H9 (cell line): ENCODE data around the gene CLEC10A. TPM values are rescaled to one million over a fixed set of nuclear protein-coding genes. Genes with fewer than 3 reads are reported as not detected.

ENCODE experiments used
- DNase-seq: peaks from one replicate; pipeline ENCODE4 v3.0.0-alpha.2; 2017
- H2AFZ ChIP-seq: one replicate; pipeline ENCODE4 v1.6.1; 2013; ENCODE audit warnings: mild to moderate bottlenecking, low read length, control low read depth, moderate library complexity
- H2AK5ac ChIP-seq: 2 replicates; pipeline ENCODE4 v1.6.1; 2013; ENCODE audit warnings: low read length, control low read depth, mixed read lengths; ENCODE audit not compliant: insufficient read length
- H2BK120ac ChIP-seq: one replicate; pipeline ENCODE4 v1.6.1; 2013; ENCODE audit warnings: low read depth, mild to moderate bottlenecking, low read length, control low read depth, inconsistent platforms; ENCODE audit not compliant: poor library complexity, severe bottlenecking
- H2BK12ac ChIP-seq: 2 replicates; pipeline ENCODE4 v1.6.1; 2013; ENCODE audit warnings: low read length, control low read depth, mixed read lengths, low read depth; ENCODE audit not compliant: insufficient read length
- H2BK15ac ChIP-seq: 2 replicates; pipeline ENCODE4 v1.6.1; 2013; ENCODE audit warnings: low read depth, low read length, control low read depth
- H2BK20ac ChIP-seq: one replicate; pipeline ENCODE4 v1.6.1; 2013; ENCODE audit warnings: low read depth, mild to moderate bottlenecking, low read length, control low read depth, inconsistent platforms; ENCODE audit not compliant: poor library complexity, severe bottlenecking
- H2BK5ac ChIP-seq: 2 replicates; pipeline ENCODE4 v1.6.1; 2013; ENCODE audit warnings: low read length, control low read depth, mixed read lengths; ENCODE audit not compliant: insufficient read length
- H3K14ac ChIP-seq: 2 replicates; pipeline ENCODE4 v1.6.1; 2013; ENCODE audit warnings: low read length, control low read depth; ENCODE audit not compliant: insufficient read depth
- H3K18ac ChIP-seq: 2 replicates; pipeline ENCODE4 v1.6.1; 2013; ENCODE audit warnings: low read depth, mild to moderate bottlenecking, mixed read lengths, low read length, control low read depth; ENCODE audit not compliant: insufficient read length
- H3K23ac ChIP-seq: 2 replicates; pipeline ENCODE4 v1.6.1; 2013; ENCODE audit warnings: low read length, control low read depth, mixed read lengths, low read depth; ENCODE audit not compliant: insufficient read length
- H3K23me2 ChIP-seq: 2 replicates; pipeline ENCODE4 v1.6.1; 2013; ENCODE audit warnings: low read depth, mild to moderate bottlenecking, mixed read lengths, low read length, control low read depth; ENCODE audit not compliant: insufficient read length, poor library complexity, severe bottlenecking
- H3K27ac ChIP-seq: 2 replicates; pipeline ENCODE4 v1.5.1; 2013; ENCODE audit warnings: low read length, control low read depth, mixed read lengths, low read depth; ENCODE audit not compliant: insufficient read length
- H3K27me3 ChIP-seq: 2 replicates; pipeline ENCODE4 v1.6.1; 2013; ENCODE audit warnings: low read length, control low read depth, inconsistent platforms; ENCODE audit not compliant: insufficient read depth
- H3K4ac ChIP-seq: 2 replicates; pipeline ENCODE4 v1.6.1; 2013; ENCODE audit warnings: low read depth, mild to moderate bottlenecking, control low read depth, inconsistent platforms, low read length, moderate library complexity
- H3K4me1 ChIP-seq: 2 replicates; pipeline ENCODE4 v1.6.1; 2013; ENCODE audit warnings: low read length, control low read depth, inconsistent platforms; ENCODE audit not compliant: insufficient read depth
- H3K4me2 ChIP-seq: 2 replicates; pipeline ENCODE4 v1.6.1; 2013; ENCODE audit warnings: low read length, control low read depth, mixed read lengths; ENCODE audit not compliant: insufficient read length, insufficient read depth
- H3K56ac ChIP-seq: 2 replicates; pipeline ENCODE4 v1.6.1; 2013; ENCODE audit warnings: low read depth, mild to moderate bottlenecking, mixed read lengths, low read length, control low read depth; ENCODE audit not compliant: insufficient read length
- H3K79me1 ChIP-seq: 2 replicates; pipeline ENCODE4 v1.6.1; 2013; ENCODE audit warnings: low read depth, mild to moderate bottlenecking, moderate library complexity, low read length, control low read depth, inconsistent platforms; ENCODE audit not compliant: insufficient read depth, poor library complexity, severe bottlenecking
- H3K79me2 ChIP-seq: 2 replicates; pipeline ENCODE4 v1.6.1; 2013; ENCODE audit warnings: low read length, control low read depth, inconsistent platforms; ENCODE audit not compliant: insufficient read depth
- H3K9ac ChIP-seq: 2 replicates; pipeline ENCODE4 v1.6.1; 2013; ENCODE audit warnings: low read length, control low read depth, mixed read lengths; ENCODE audit not compliant: insufficient read length; ENCODE audit errors: extremely low read depth
- H3K9me3 ChIP-seq: one replicate; pipeline ENCODE4 v1.6.1; 2013; ENCODE audit warnings: low read depth, low read length, inconsistent platforms; ENCODE audit not compliant: control insufficient read depth
- H3T11ph ChIP-seq: one replicate; pipeline ENCODE4 v1.6.1; 2013; ENCODE audit warnings: mild to moderate bottlenecking, low read length, control low read depth, inconsistent platforms
- H4K20me1 ChIP-seq: one replicate; pipeline ENCODE4 v1.6.1; 2013; ENCODE audit not compliant: control insufficient read depth, insufficient read length, insufficient read depth
- H4K5ac ChIP-seq: 2 replicates; pipeline ENCODE4 v1.6.1; 2013; ENCODE audit warnings: low read depth, mild to moderate bottlenecking, mixed read lengths, low read length, control low read depth; ENCODE audit not compliant: insufficient read length
- H4K8ac ChIP-seq: replicated peaks from 2 replicates; pipeline ENCODE4 v1.6.1; 2013; ENCODE audit warnings: low read length, control low read depth, mixed read lengths, low read depth; ENCODE audit not compliant: insufficient read length
- H4K91ac ChIP-seq: 2 replicates; pipeline ENCODE4 v1.6.1; 2013; ENCODE audit warnings: low read depth, mild to moderate bottlenecking, moderate library complexity, mixed read lengths, low read length, control low read depth; ENCODE audit not compliant: insufficient read length
- H3K27ac Mint-ChIP-seq, 3 experiments: 2 replicates in 2 of 3; 3 replicates in 1 of 3; pipeline ENCODE4 v1.8.0; 2020 to 2021; ENCODE audit warnings: mixed read lengths in 3 of 3, mild to moderate bottlenecking in 1 of 3, moderate library complexity in 1 of 3
- H3K27me3 Mint-ChIP-seq: 2 replicates; pipeline ENCODE4 v1.8.0; 2021; ENCODE audit warnings: low read depth, mild to moderate bottlenecking, moderate library complexity, mixed read lengths
- H3K36me3 Mint-ChIP-seq, 3 experiments: 2 replicates in 2 of 3; 3 replicates in 1 of 3; pipeline ENCODE4 v1.8.0; 2020 to 2021; ENCODE audit warnings: low read depth in 3 of 3, mixed read lengths in 3 of 3; ENCODE audit not compliant: insufficient read depth in 1 of 3
- H3K4me1 Mint-ChIP-seq, 2 experiments: 2 replicates each; pipeline ENCODE4 v1.8.0; 2020; ENCODE audit warnings: mixed read lengths in 2 of 2
- H3K4me3 Mint-ChIP-seq, 2 experiments: 2 replicates in 1 of 2; 3 replicates in 1 of 2; pipeline ENCODE4 v1.8.0; 2020 to 2021; ENCODE audit warnings: mild to moderate bottlenecking in 2 of 2, mixed read lengths in 2 of 2, moderate library complexity in 1 of 2
- H3K9me3 Mint-ChIP-seq, 2 experiments: 2 replicates in 1 of 2; 3 replicates in 1 of 2; pipeline ENCODE4 v1.8.0; 2020; ENCODE audit warnings: mild to moderate bottlenecking in 2 of 2, mixed read lengths in 2 of 2, moderate library complexity in 1 of 2
- WGBS: extraction: QIAGEN DNeasy Blood & Tissue Kit; methylation state at CpG from one replicate; pipeline ENCODE4 v1.1.7; 2013; ENCODE audit warnings: missing lambda C conversion rate, low lambda C conversion rate, mixed read lengths; ENCODE audit not compliant: insufficient read length; ENCODE audit errors: extremely low coverage; 5-methylcytosine and 5-hydroxymethylcytosine counted together
- total RNA-seq: library from RNA; stranded (reverse); gene quantifications from 2 replicates; pipeline ENCODE4 v1.2.1, GENCODE V29; 2021
- TF ChIP-seq, protein P1 (sequence below): fragments of 200-600 bp; sonication (generic); conservative IDR thresholded peaks from 3 replicates; pipeline ENCODE4 v1.8.0; 2021; ENCODE audit warnings: antibody characterized with exemption, mild to moderate bottlenecking

The CLEC10A gene
- total RNA-seq, 1 experiment from 2014 or later, result not detected

DNA sequence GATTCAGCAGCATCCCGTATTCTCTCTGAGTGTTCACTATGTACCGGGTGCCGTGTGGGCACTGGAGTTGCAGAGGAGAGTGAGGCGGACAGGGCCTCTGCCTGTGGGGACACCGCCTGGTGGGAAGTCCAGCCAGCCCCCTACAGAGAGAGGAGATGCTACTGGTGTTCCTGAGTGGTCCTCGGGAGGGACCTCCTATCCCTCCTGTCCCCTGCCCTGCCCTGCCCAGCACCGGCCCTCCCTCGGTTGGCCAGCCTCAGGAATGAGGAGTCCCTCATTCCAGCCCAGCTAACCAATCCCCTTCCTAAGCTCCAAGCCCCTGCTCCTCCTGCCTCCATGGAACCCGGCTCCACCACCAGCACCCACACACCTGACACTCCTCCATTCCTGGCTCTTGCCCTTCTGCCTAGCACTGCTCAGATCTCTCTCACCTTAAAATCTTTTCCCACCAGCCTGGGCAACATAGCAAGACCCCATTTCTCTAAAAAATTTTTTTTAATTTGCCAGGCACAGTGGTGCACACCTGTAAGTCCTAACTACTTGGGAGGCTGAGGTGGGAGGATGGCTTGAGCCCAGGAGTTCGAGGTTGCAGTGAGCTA, 32.6 kb upstream of the CLEC10A start:
- Histone ChIP-seq H3K56ac (no peak overlapping the region), H3K4me1 (no peaks in the 10 kb centered on the region; the same call in 1 of the 2 replicates), H2AFZ (no peak overlapping the region), H3K79me2 (no peaks in the 10 kb centered on the region), H3T11ph (no peak overlapping the region), H2BK15ac (no peak overlapping the region), H3K9me3 (no peaks in the 10 kb centered on the region), H4K20me1 (no peaks in the 10 kb centered on the region), H4K5ac (no peak overlapping the region), H3K4ac (no peak overlapping the region), H3K9ac (no peak overlapping the region), H3K27me3 (no peaks in the 10 kb centered on the region; the same call in 1 of the 2 replicates), H3K27ac (no peak overlapping the region), H2BK12ac (no peak overlapping the region), H4K91ac (no peak overlapping the region), H3K14ac (no peak overlapping the region), H2AK5ac (no peak overlapping the region), H2BK20ac (no peak overlapping the region), H3K23me2 (no peaks in the 10 kb centered on the region), H2BK120ac (no peak overlapping the region), H3K79me1 (no peaks in the 10 kb centered on the region), H3K23ac (no peak overlapping the region), H2BK5ac (no peak overlapping the region), H3K4me2 (no peak overlapping the region), H3K18ac (no peak overlapping the region), H4K8ac (no peak overlapping the region)
- no CpG with 5 or more reads among the region's 10 CpGs for WGBS
- Mint-ChIP-seq H3K4me1 (peaks cover 17 to 18% of the 10 kb centered on the region in 2 experiments), H3K27me3 (peaks cover 4% of the 10 kb centered on the region), H3K27ac (no peak overlapping the region), H3K36me3 (peaks cover 0 to 2% (median 0%) of the 10 kb centered on the region in 3 experiments; a peak in 1 of 7 replicates), H3K4me3 (no peak overlapping the region), H3K9me3 (no peaks in the 10 kb centered on the region; a peak in 1 of 5 replicates)
- TF ChIP-seq, protein P1, sequence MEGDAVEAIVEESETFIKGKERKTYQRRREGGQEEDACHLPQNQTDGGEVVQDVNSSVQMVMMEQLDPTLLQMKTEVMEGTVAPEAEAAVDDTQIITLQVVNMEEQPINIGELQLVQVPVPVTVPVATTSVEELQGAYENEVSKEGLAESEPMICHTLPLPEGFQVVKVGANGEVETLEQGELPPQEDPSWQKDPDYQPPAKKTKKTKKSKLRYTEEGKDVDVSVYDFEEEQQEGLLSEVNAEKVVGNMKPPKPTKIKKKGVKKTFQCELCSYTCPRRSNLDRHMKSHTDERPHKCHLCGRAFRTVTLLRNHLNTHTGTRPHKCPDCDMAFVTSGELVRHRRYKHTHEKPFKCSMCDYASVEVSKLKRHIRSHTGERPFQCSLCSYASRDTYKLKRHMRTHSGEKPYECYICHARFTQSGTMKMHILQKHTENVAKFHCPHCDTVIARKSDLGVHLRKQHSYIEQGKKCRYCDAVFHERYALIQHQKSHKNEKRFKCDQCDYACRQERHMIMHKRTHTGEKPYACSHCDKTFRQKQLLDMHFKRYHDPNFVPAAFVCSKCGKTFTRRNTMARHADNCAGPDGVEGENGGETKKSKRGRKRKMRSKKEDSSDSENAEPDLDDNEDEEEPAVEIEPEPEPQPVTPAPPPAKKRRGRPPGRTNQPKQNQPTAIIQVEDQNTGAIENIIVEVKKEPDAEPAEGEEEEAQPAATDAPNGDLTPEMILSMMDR, result no peak
- no peak for DNase-seq
